PC-9 (cell line): ENCODE data around the gene SLAMF8. TPM values are rescaled to one million over a fixed set of nuclear protein-coding genes. Genes with fewer than 3 reads are reported as not detected.

Experiments used
- BruUV-seq: library from RNA; stranded (reverse); fragments of 400-500 nt; replicated peaks from 2 replicates; lab custom pipeline; 2021; lab: Mats Ljungman, UMichigan
- CTCF ChIA-PET: fragments of 300-600 bp; sonication (Branson Sonifier 250); formaldehyde crosslinking; loops from one replicate; lab custom pipeline; 2022; ENCODE audit warnings: antibody characterized with exemption; lab: Charles Lee
- POLR2A ChIA-PET: fragments of 300-600 bp; sonication (Branson Sonifier 250); formaldehyde crosslinking; loops from one replicate; lab custom pipeline; 2022; ENCODE audit warnings: antibody characterized with exemption; ENCODE audit not compliant: unreplicated experiment; lab: Charles Lee
- DNase-seq, 2 experiments: peaks; one replicate each; pipeline versions ENCODE4 v3.0.0 to v3.0.0-alpha.2; 2015 to 2022; ENCODE audit warnings: mixed read lengths in 1 of 2
- H2AFZ ChIP-seq: fragments of 200-600 bp; sonication (generic); 2 replicates; pipeline ENCODE4 v1.8.1; 2017; ENCODE audit warnings: antibody characterized with exemption
- H3F3A ChIP-seq: fragments of 200-600 bp; sonication (generic); 2 replicates; pipeline ENCODE4 v1.8.1; 2017; ENCODE audit warnings: antibody characterized with exemption, mild to moderate bottlenecking, low read depth; ENCODE audit not compliant: insufficient read depth
- H3K27ac ChIP-seq: fragments of 200-600 bp; sonication (generic); 2 replicates; pipeline ENCODE4 v1.6.1; 2016; ENCODE audit warnings: mixed run types
- H3K27me3 ChIP-seq: fragments of 200-600 bp; sonication (generic); 2 replicates; pipeline ENCODE4 v1.6.1; 2016; ENCODE audit warnings: low read depth, mixed run types; ENCODE audit not compliant: insufficient read depth
- H3K36me3 ChIP-seq: fragments of 200-600 bp; sonication (generic); 2 replicates; pipeline ENCODE4 v1.6.1; 2016; ENCODE audit warnings: low read depth, mixed run types
- H3K4me1 ChIP-seq: fragments of 200-600 bp; sonication (generic); replicated peaks from 2 replicates; pipeline ENCODE4 v1.6.1; 2016; ENCODE audit warnings: mixed run types; ENCODE audit not compliant: insufficient read depth
- H3K4me2 ChIP-seq: fragments of 200-600 bp; sonication (generic); 2 replicates; pipeline ENCODE4 v1.6.1; 2017; ENCODE audit warnings: mixed run types
- H3K4me3 ChIP-seq: fragments of 200-600 bp; sonication (generic); 2 replicates; pipeline ENCODE4 v1.6.1; 2016; ENCODE audit warnings: mixed run types
- H3K79me2 ChIP-seq: fragments of 200-600 bp; sonication (generic); 2 replicates; pipeline ENCODE4 v1.6.1; 2017; ENCODE audit warnings: low read depth, mixed run types
- H3K9me2 ChIP-seq: fragments of 200-600 bp; sonication (generic); 2 replicates; pipeline ENCODE4 v1.8.1; 2017; ENCODE audit warnings: mild to moderate bottlenecking; ENCODE audit not compliant: insufficient read depth
- H3K9me3 ChIP-seq: fragments of 200-600 bp; sonication (generic); 2 replicates; pipeline ENCODE4 v1.8.1; 2016; ENCODE audit warnings: low read depth; ENCODE audit not compliant: insufficient read depth
- H4K20me1 ChIP-seq: fragments of 200-600 bp; sonication (generic); 2 replicates; pipeline ENCODE4 v1.8.1; 2017; ENCODE audit not compliant: insufficient read depth
- CTCF ChIP-seq: fragments of 200-600 bp; sonication (generic); conservative IDR thresholded peaks from 2 replicates; pipeline ENCODE4 v1.6.1; 2017; ENCODE audit warnings: mixed run types, antibody characterized with exemption, mild to moderate bottlenecking, moderate library complexity
- EZH2 ChIP-seq: fragments of 200-600 bp; sonication (generic); IDR thresholded peaks from 2 replicates; pipeline ENCODE4 v1.8.0; 2017; ENCODE audit warnings: antibody characterized with exemption, low read depth
- intact Hi-C: fragments of 100-400 bp; cut with micrococcal nuclease; formaldehyde crosslinking; loops from one replicate; pipeline ENCODE4 v1.10.0; 2022; ENCODE audit not compliant: unreplicated experiment
- total RNA-seq: library from RNA; stranded (reverse); gene quantifications from 2 replicates; pipeline ENCODE4 v1.2.3, GENCODE V29; 2021

SLAMF8 gene
- total RNA-seq, 1 experiment from 2014 or later, result not detected

- Histone ChIP-seq H3K27ac (no peak within 1 kb of the TSS), H4K20me1 (no peaks in the 10 kb centered on the region), H3K79me2 (no peaks in the 10 kb centered on the region), H3K9me2 (no peaks in the 10 kb centered on the region), H3K4me3 (no peak within 1 kb of the TSS), H3K4me2 (no peak within 1 kb of the TSS), H3K27me3 (0 out of 2 replicates have a peak, but pooled peaks cover 5% of the 10 kb centered on the region), H3K36me3 (no peaks in the 10 kb centered on the region), H3K9me3 (no peaks in the 10 kb centered on the region), H3F3A (no peaks in the 10 kb centered on the region), H2AFZ (no peak within 1 kb of the TSS), H3K4me1 (no peaks in the 10 kb centered on the region)
- ChIA-PET CTCF (no interaction called here), POLR2A (no interaction called here)
- TF ChIP-seq CTCF (no peak), EZH2 (no peak)
- BruUV-seq, result no TSS peak
- intact Hi-C loops, result no loop called here
- DNase-seq, result no peak
These were observed 24.6 kb upstream of the SLAMF8 start, which contains the start of gene FCRL6 for GRCh38 chr1:159802111-159802510. FCRL6 (plus strand) TSS chr1:159802360; CDS start chr1:159802425, 65 bp downstream.

- DNase-seq, result no peak
- Histone ChIP-seq H3K9me3 (no peaks in the 10 kb centered on the region), H3K79me2 (no peaks in the 10 kb centered on the region), H3K36me3 (no peaks in the 10 kb centered on the region), H4K20me1 (no peaks in the 10 kb centered on the region), H3K27ac (no peak overlapping the region), H3K4me3 (no peak overlapping the region), H3F3A (no peaks in the 10 kb centered on the region), H3K27me3 (no peaks in the 10 kb centered on the region), H3K9me2 (no peaks in the 10 kb centered on the region), H2AFZ (no peak overlapping the region), H3K4me2 (no peak overlapping the region), H3K4me1 (no peaks in the 10 kb centered on the region)
- BruUV-seq, result no TSS peak
- ChIA-PET POLR2A (no interaction called here), CTCF (no interaction called here)
- intact Hi-C loops, result no loop called here
- no peak for TF ChIP-seq CTCF
- TF ChIP-seq EZH2, result no peak
These were observed 22.6 kb upstream of the SLAMF8 start for GRCh38 chr1:159803956-159804689.

- H3K9me2 ChIP-seq, result no peaks in the 10 kb centered on the region
- ChIA-PET CTCF (interaction anchor here (0.7 kb wide), 1 partner anchor 89 kb away, joined by 3 read pairs; no protein-coding TSS in a partner anchor), POLR2A (no interaction called here)
- intact Hi-C loops, result no loop called here
- H2AFZ ChIP-seq, result no peak overlapping the region
- no TSS peak for BruUV-seq
- no peaks in the 10 kb centered on the region for H3K9me3 ChIP-seq
- TF ChIP-seq EZH2 (no peak), CTCF (no peak)
- H3K4me3 ChIP-seq, result no peak overlapping the region
- no peaks in the 10 kb centered on the region for H3K4me1 ChIP-seq
- no peaks in the 10 kb centered on the region for H3K27me3 ChIP-seq
- H3F3A ChIP-seq, result no peaks in the 10 kb centered on the region
- H3K79me2 ChIP-seq, result no peaks in the 10 kb centered on the region
- H3K4me2 ChIP-seq, result no peak overlapping the region
- H4K20me1 ChIP-seq, result no peaks in the 10 kb centered on the region
- H3K36me3 ChIP-seq, result no peaks in the 10 kb centered on the region
- no peak for DNase-seq
- H3K27ac ChIP-seq, result no peak overlapping the region
These were observed 21.7 kb upstream of the SLAMF8 start for GRCh38 chr1:159804924-159805323.
